Bronchus fibroblast of lung (primary cell): ENCODE measurements around the gene GARNL3. TPM values are rescaled to one million over a fixed set of nuclear protein-coding genes. Genes with fewer than 3 reads are reported as not detected.

Experiments
- total RNA-seq: library from RNA; depleted of rRNA; stranded (reverse); fragments of >200 nt; gene quantifications from 2 replicates; pipeline ENCODE4 v1.2.3, GENCODE V29; 2015

GARNL3 gene
- 2.4 TPM in 2 replicates for total RNA-seq

DNA sequence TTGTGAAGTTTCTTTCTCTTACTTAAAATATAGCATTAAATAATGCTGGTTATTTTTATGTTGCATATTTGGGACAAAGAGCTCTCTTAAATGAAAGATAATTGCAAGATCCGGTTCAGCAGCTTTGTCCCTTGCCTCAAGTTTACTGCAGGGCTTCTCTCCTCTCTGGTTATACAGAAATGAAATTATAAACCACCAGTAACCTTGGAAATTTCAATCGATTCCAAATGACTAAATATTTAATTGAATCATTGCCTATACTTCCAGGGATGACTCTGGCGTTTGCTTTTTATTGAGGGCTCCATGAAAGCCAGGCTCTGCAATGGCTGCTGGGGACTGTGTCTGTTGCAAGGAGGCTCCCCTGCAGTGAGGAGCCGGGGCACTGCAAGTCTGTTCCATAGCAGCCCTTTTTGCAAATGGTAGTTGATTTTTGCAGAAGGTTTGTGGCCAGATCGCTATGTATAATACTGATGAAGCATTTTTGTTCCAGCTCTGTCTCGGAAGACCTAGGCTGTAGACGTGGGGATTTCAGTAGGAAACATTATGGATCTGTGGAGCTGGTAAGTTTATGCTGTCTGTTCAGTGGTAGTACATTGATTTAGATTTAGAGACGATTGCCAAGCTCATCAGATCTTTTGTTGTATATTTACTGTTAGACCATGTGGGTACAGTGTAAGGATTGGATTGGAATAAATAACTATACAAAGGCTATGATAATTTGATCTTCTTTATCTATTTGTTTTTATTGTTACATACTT is at the start of gene GARNL3:
TSS of gene GARNL3 (plus strand) at position 313 of the 758 bp plus-strand sequence. CDS start at position 417, 104 bp downstream.

DNA sequence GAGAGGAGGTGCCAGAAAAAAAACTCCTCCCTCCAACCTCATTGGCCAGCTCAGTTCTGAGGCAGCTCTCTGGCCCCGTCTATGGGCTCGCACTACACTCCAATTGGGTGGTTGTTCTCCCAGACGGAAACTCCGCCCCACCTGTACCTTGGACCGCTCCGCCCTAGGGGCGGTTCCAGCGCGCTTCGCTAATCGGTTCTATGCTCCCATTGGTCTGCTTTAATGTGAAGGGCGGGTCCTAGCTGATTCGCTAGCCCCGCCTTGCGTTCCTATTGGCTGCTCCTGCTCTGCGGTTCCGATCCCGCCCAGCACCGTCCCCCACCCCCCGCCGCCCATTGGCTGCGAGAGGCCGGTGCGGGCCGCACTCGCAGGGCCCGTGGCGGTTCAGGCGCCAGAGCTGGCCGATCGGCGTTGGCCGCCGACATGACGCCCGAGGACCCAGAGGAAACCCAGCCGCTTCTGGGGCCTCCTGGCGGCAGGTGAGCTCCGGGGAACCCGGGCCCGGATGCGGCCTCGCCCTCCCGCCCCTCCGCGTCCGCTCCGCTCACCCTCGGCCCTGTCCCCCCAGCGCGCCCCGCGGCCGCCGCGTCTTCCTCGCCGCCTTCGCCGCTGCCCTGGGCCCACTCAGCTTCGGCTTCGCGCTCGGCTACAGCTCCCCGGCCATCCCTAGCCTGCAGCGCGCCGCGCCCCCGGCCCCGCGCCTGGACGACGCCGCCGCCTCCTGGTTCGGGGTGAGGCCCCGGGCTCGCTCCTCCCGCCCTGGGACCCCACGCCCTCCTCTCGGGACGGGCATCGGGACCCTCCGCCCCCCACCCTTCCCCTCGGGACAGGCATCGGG is 132.5 kb downstream of the GARNL3 start, which contains the start of gene SLC2A8:
TSS of gene SLC2A8 (plus strand) at position 362 of the 838 bp plus-strand sequence. CDS start at position 424, 62 bp downstream.

GRCh38 chr9:127423934-127424675 is 159.5 kb downstream of the GARNL3 start, which contains the start of gene ZNF79:
TSS of gene ZNF79 (plus strand) at chr9:127424382. CDS start at chr9:127424788, 406 bp downstream.

Other genes starting within 250 kb of the GARNL3 start
- 4.6 and 4.9 TPM in 2 replicates for gene ANGPTL2, start 142.1 kb upstream of the GARNL3 start, total RNA-seq
- 8.0 and 9.2 TPM in 2 replicates for gene SLC2A8, start 132.4 kb downstream of the GARNL3 start, total RNA-seq
- 3.7 and 5.4 TPM in 2 replicates for gene ZNF79, start 159.6 kb downstream of the GARNL3 start, total RNA-seq
- 2,992 and 2,996 TPM in 2 replicates for gene RPL12, start 186.6 kb downstream of the GARNL3 start, total RNA-seq
- gene LRSAM1, start 186.7 kb downstream of the GARNL3 start, total RNA-seq = 10.7 and 16.3 TPM in 2 replicates